Right lobe of liver (tissue), 4 donors: Measurements from ENCODE around the gene SLC9C1.

ENCODE experiments used
- CTCF ChIP-seq, 4 donors: fragments of 200-600 bp in 3 of 4; fragments of 450-650 bp in 1 of 4; IDR thresholded peaks; one replicate each; pipeline versions ENCODE4 v1.5.1 to v1.8.0; 2016 to 2022; ENCODE audit warnings: antibody characterized with exemption in 4 of 4, mild to moderate bottlenecking in 2 of 4
- POLR2A ChIP-seq: fragments of 450-650 bp; IDR thresholded peaks from one replicate; pipeline ENCODE4 v1.6.1; 2017; ENCODE audit warnings: antibody characterized with exemption, mild to moderate bottlenecking
- donor health status: DM: no; HTN: no; CAD: no.
- donor health status: DM: no; HTN: no; CAD: no.
- donor health status: DM: no; HTN: yes; CAD: no.

GRCh38 chr3:112170046-112170445, 124.0 kb downstream of the SLC9C1 start:
- TF ChIP-seq CTCF (IDR thresholded peaks at IDR 0.05) (no peak), POLR2A (no peak)
